T47D (cell line): ENCODE data around the gene RNF13.
"Not testable (repeated sequence)": the region's sequence is repeated elsewhere in the genome, so short reads cannot be mapped to it uniquely, and the experiment has no call there.

Experiments used
- DNase-seq, 2 experiments: peaks; one replicate each; pipeline versions ENCODE4 v3.0.0 to v3.0.0-alpha.2; 2011 to 2012; ENCODE audit warnings: low read depth in 1 of 2, low spot score in 1 of 2
- JUND ChIP-seq: IDR thresholded peaks from 2 replicates; pipeline ENCODE4 v1.6.1; 2012; ENCODE audit warnings: low read depth
- in situ Hi-C: cut with HindIII; loops from 2 replicates; pipeline ENCODE4 v1.10.0; 2016; ENCODE audit warnings: low sequenced_read_pairs, low pct_unique_long_range_greater_than_20kb

RNF13 gene

GRCh38 chr3:149967086-149967685 is 154.2 kb downstream of the RNF13 start:
- TF ChIP-seq JUND = no peak
- DNase-seq = peak; percentile 21 to 78
- in situ Hi-C loops = no loop called here

- no peak for TF ChIP-seq JUND
- in situ Hi-C loops = no loop called here
- DNase-seq = no peak
These were observed 155.2 kb downstream of the RNF13 start for GRCh38 chr3:149968216-149968615.

DNA sequence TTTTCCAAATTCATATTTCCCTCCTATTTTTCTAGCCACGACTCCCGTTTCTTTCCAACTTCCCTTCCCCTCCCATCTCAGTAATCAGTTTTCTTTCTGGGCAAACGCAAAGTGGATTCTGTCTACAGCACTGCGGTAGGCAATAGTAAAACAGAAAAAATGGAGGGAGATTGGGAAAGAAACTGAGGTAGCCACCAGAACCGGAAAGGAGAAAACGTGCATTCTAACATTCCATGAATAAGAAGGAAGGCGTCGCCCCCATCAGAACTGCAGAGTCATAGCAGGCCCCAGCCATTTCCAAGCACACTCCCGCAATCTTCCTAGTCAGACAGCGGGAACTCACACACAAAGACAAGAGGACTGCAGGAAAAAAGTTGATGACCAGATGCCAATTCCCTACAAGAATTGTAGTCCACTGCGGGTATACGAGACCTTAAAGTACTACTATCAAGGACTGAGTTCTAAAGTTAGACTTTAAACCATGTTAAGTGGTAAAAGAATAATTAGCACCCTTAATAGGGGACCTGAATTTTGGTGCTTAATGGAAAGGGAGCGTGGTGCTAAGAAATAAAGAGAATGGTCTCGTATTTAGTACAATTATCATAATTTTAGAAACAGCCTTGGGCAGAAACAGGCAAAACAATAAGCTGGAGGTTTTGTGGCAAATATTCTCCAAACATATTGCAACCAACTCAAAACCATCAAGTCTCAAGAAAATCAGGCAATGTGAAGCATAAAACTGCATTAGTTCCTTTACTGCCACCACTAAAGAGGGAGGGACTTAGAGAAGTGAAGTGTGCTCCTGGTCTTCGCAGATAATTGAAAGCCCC is 156.3 kb downstream of the RNF13 start:
- TF ChIP-seq JUND = no peak
- peak; percentile 16 to 77 for DNase-seq
- in situ Hi-C loops = no loop called here

GRCh38 chr3:149969940-149970715 is 157.1 kb downstream of the RNF13 start:
- in situ Hi-C loops = no loop called here
- no peak for TF ChIP-seq JUND
- peak; percentile 66 to 90 for DNase-seq

DNA sequence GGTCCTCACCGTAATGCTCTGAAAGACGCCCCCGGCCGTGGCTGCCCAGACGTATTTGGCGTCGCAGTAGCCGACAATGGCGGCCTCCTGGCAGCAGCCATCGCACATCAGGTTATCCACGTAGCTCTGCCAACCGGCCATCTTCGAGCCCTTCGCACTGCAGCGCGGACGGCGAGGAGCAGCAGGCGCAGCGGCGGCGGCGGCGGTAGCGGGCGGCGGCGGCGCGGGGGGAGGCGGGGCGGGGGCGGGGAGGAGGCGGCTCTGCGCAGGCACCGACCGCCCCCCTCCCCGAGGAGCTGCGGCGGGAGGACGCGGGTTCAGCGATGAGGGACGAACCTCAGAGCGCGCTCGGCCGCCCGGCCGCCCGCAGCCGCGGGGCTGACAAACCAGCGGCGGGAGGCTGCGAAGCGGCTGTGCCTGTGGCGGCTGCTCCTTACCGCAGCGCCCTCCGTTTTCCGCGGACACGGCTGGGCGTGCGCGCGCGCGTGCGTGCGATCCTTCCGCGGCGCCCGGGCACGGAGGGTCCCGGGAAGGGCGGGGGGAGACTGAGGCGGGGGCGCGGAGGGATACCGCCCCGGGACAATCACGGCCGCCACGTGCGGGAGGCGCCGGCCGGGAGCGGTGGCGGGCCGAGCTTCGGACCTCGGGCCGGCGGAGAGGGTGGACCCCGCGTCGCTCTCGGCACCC is 157.8 kb downstream of the RNF13 start, which contains the start of gene PFN2:
Gene PFN2 (minus strand): TSS at position 180 of the 687 bp plus-strand sequence. CDS start 39 bp downstream, at position 141.
- peak; percentile 74 to 82 for DNase-seq
- no peak for TF ChIP-seq JUND
- in situ Hi-C loops = no loop called here

GRCh38 chr3:149971403-149972075 is 158.5 kb downstream of the RNF13 start:
- in situ Hi-C loops = no loop called here
- no peak for TF ChIP-seq JUND
- DNase-seq = peak; percentile 37 to 76

GRCh38 chr3:149975919-149976318 is 162.9 kb downstream of the RNF13 start:
- DNase-seq = no peak
- in situ Hi-C loops = no loop called here
- TF ChIP-seq JUND = no peak

- in situ Hi-C loops = no loop called here
These were observed 164.4 kb downstream of the RNF13 start for GRCh38 chr3:149977386-149977785.

GRCh38 chr3:149981979-149982378 is 169.0 kb downstream of the RNF13 start:
- DNase-seq, in situ Hi-C loops: not testable (repeated sequence)

More at GRCh38 chr3:149977386-149977785, 164.4 kb downstream of the RNF13 start:
- no peak for TF ChIP-seq JUND
- no peak for DNase-seq

GRCh38 chr3:149983053-149983452 is 170.0 kb downstream of the RNF13 start:
- in situ Hi-C loops = not testable (repeated sequence)

DNA sequence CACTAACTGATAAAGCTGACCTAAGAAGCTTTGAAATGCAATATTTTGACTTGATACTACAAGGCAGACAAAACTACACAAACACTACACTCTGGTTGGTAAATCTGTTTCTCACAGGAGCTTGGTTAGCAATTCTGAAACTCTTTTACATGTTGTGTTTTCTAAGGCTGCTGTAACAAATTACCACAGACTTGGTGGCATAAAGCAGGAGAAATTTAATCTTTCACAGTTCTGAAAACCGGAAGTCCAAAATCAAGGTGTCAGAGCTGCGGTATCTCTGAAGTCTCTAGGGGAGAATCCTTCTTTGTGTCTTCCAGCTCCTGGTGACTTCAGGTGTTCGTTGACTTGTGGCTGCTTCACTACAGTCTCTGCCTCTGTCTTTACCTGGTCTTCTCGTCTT is 170.6 kb downstream of the RNF13 start:
- DNase-seq = no peak
- TF ChIP-seq JUND = no peak
- in situ Hi-C loops = no loop called here

More at GRCh38 chr3:149983053-149983452, 170.0 kb downstream of the RNF13 start:
- DNase-seq = not testable (repeated sequence)

GRCh38 chr3:149989307-149989706 is 176.3 kb downstream of the RNF13 start:
- no peak for DNase-seq
- TF ChIP-seq JUND = no peak
- in situ Hi-C loops = no loop called here
